Measurements from ENCODE around the gene PNPLA1.

- TF ChIP-seq TCF12 (IDR thresholded peaks at IDR 0.05; ENCODE audit: low read depth) (no peak), RAD21 (IDR thresholded peaks at IDR 0.05; ENCODE audit: low read depth) (no peak), ZBTB7A (IDR thresholded peaks at IDR 0.05; ENCODE audit: low read depth) (no peak), FOXM1 (IDR thresholded peaks at IDR 0.05; ENCODE audit: borderline replicate concordance, low read depth) (no peak), CEBPB (IDR thresholded peaks at IDR 0.05) (no peak), REST (IDR thresholded peaks at IDR 0.05; ENCODE audit: low read depth) (no peak), USF1 (IDR thresholded peaks at IDR 0.05) (no peak), NFIC (IDR thresholded peaks at IDR 0.05) (no peak), EGR1 (IDR thresholded peaks at IDR 0.05) (no peak), YY1 (IDR thresholded peaks at IDR 0.05; ENCODE audit: low read depth) (no peak), TAF1 (IDR thresholded peaks at IDR 0.05; ENCODE audit: low read depth) (no peak)
Measured at GRCh38 chr6:36334832-36335459, 65.1 kb downstream of the PNPLA1 start.
